Measurements from ENCODE around the gene LAMB3.
A peak's percentile ranks its signal among the peaks of the same experiment; 100 is the strongest.

LAMB3 gene

DNA sequence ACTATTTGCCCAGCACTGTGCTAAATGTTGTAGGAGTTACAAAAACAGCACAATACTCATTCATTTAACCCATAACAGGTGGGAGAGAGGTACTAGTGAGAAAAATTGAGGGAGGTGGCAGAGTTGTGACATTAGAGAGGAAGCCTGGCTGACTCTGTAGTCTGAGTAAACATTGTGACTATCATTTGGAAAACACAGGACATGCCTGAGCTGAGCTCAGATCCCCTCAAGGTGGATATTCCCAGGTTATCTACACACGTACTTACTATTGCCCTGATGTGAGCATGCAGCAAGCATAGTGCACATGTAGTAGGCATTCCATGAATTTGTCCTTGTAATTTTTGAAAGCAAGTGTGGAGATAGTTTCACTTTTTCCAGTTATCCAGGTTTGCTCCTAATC, 57.8 kb downstream of the LAMB3 start:
- DNase-seq, result no peak

DNA sequence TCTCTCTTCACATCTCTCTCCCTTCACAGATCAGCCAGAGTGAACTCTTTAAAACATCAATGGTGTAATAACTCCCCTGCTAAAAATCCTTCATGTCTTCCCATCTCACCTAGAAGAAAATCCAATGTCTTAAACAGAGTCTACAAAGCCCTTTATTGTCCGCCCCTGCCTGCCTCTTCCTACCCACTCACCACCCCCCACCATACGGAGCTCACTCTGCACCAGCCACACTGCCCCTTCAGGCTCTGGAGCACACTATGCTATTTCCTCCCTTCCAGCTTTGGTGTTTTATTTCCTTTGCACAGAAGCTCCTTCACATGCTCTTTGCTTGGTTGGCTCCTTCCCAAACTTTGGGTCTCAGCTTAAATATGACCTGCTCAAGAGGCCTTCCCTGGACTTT, 58.5 kb downstream of the LAMB3 start:
- no peak for DNase-seq

DNA sequence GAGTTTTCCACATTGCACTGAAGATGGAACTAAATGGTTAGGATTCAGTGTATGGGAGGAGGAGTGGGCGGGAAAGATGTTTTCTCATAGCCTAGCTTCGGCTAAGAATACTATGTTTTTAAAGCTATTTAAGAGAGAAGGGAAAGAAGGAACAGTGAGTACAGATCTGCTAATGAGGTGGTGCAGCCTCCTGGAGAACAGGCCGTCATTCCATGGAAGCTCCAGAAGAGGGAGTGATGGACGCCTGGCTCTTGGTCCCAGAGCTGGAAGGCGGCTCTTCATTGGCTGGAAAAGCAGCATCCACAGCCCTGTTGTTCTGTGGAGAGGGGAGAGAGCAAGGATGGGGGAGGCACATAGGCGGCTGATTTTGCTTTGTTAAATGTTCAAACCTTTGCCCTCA, 61.8 kb downstream of the LAMB3 start:
- DNase-seq, result no peak

DNA sequence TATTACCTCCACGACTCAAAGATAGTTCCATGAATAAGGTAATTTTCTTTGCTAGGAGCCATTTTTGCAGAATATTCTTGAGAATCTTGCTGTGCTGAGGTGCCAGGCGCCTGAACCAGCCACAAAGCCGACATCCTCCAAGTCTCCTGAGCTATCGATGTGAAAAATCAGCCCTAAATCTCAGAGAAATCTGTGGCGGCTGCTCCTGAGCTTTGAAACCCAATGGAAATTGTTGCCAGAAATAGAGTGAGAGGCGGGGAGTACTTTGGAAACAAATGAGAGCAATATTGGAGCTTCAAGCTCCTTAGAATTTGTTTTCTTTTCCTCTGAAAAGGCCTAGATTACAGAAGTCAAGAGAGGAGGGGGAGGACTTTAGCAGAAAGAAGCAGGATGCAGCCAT, 62.4 kb downstream of the LAMB3 start:
- DNase-seq, result no peak

DNA sequence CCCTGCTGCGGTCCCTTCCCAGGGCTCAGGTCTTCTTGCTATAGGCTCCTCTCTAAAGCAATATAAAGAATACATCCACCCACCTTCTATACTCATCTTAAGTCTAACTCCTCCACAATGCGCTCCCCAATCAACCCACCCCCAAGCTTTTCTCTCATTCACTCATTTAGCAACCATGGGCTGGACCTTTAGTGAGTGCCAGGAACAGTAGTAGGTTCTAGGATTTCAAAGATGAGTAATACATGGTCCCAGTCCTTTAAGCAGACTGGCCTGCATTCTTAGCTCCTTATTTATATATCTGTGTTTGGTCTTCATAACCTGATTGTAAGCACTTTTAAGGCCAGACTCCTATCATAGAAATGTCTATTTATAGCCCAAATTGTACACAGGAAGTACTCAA, 62.8 kb downstream of the LAMB3 start:
- no peak for DNase-seq

DNA sequence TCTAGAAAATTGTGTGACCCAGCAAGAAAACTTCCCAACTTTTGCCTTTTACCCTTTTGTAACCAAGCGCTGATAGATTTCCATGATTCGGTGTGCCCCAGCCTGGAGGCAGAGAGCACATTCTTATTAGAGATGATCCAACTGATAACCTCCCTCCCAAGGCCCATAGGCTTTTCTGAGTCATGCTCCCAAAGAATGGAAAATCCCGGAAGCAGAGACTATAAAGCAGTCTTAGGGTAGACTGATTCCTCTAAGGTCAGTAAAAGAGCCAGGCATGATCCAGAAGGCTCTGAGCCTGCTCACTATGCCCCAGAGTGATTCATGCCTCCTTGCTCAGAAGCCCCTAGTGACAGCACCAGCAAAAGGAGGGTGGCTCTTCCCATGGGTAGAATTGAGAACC, 64.4 kb downstream of the LAMB3 start:
- no peak for DNase-seq

DNA sequence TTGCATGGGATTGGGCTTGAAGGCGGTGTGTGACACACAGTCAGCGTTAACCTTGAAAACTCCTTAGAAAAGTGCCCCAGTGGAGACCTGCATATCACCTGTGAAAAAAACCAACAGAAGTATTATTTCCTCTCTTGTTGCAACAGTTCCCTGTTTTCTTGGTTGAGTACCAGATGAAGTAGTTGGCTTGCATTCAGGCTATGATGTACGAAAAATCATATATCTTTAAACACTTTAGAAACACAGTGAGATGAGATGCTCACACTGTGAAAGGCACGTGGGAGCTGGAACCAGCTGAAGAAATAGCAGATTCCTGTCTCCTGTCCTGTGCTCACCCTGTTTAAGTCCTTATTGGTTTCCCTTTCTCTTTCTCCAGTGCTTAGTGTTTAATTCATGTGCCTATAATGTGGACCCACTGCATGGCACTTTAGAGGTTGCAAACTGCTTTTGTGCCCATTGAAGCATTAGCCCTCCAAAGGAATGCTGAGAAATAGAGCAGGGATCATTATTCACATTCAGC, 65.9 kb downstream of the LAMB3 start:
- DNase-seq, result no peak

DNA sequence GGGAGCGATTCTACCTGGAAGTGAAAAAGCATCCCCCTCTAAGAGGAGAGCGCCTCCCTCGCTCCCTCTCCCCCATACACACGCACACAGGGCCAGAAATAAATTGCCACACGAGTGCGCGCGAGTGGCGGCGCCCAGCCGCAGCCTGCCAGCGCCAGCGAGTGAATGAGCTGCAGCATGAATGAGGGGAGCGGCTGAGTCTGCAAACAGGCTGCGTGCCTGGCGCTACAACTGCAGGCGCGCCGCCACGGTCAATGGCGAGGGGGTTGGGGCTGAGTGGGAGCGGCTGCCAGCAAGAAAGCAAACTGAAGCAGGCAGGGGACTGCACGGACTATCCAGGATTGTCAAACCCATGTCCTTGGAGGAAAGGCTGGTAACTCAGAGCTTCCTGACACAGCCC, 66.6 kb downstream of the LAMB3 start:
- DNase-seq, result peak in 1 of 5 experiments; percentile 26

DNA sequence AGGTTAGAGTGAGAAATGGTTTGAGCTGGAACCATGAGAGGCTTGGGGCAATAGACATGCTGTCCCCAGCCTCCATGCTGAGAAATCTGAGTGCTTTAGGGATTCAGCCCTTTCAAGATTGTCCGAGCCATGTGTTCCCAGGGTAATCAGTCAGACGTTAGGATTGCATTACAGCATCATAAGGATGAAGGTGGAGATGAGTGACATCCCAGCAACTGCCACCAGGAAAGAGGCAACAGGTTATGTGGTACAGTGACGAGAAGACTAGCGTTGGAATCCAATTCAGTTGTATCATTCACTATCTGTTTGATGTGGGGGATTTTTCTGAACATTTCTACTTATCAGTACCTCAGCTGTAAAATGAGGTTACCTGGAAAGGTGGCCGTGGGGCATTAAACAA, 67.0 kb downstream of the LAMB3 start:
- no peak for DNase-seq

DNA sequence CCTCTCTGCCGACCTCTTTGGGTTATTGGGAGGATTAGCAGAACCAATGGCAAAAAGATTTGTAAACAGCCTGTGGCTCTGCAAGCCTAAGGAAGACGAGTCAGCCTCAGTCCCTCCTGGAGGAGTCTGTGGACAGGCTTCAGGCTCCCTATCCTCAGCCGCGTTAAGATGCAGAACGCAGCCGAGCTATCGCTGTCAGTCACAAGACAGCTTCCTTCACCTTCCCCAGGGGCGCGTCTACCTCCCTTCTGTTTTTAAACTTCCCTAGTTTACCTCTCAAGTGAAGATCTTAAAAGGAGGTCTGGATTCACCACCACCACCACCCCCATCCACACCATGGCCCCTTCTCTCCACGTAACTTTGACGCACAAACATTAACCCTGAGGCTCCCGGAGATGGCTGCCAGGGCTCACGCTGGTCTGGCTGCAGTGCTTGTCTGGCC, 68.0 kb downstream of the LAMB3 start:
- no peak for DNase-seq

DNA sequence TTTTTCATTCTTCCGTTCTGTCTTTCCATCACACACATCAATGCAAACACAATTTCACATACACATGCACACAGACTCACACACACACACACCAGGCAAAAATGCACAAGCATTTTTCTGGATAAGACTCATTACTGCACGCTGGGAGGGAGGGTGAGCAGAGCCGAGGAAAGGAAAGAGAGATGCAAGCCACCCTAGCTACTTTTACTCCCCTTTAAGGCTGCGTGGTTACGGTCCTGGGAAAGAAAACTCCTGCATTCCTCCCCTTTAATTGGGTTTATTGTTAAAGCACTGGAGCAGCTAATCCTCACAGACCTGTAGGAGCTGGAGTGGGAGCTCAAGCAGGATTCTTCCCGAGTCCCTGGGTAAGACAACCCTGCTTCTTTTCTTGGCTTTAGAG, 68.8 kb downstream of the LAMB3 start, which contains the start of gene CAMK1G:
Gene CAMK1G (plus strand): TSS at position 307 of the 400 bp plus-strand sequence. CDS start 11,270 bp downstream, outside the sequence.
- DNase-seq, result no peak

DNA sequence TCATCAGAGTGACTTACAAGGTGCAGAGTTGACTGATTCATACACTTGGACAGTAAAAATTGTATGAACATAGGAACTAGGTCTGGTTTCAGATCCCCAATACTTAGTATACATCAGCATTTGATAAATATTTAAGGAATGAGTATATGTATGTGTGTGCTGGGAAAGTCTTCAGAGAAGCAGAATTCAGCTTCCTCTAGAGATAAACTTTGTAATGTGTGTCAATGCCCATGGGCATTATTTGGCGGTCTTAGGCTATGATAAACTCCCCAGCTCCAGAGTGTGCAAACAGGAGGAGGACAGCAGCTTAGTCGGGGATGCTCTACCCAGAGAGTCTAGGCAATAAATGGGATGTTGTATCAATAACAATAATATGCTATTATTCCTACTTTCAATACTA, 71.6 kb downstream of the LAMB3 start:
- DNase-seq, result no peak

DNA sequence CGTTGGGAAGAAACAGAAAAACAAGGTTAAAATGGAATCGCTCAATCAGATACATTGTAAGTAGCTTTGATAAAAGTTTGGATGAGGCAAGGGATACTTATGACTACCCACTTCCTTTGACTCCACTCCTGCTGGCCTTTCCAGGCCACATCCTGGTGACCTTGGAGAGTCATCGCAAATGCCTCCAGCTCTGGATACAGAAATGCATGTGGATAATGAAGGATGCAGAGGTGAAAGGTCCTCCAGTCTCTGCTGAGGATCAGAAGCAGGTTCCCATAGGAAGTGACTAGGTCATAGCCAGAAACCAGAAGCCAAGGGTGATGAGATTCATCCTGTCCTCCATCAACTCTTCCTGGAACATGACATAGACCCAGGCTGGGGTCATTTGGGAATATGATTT, 74.9 kb downstream of the LAMB3 start:
- DNase-seq, result no peak

DNA sequence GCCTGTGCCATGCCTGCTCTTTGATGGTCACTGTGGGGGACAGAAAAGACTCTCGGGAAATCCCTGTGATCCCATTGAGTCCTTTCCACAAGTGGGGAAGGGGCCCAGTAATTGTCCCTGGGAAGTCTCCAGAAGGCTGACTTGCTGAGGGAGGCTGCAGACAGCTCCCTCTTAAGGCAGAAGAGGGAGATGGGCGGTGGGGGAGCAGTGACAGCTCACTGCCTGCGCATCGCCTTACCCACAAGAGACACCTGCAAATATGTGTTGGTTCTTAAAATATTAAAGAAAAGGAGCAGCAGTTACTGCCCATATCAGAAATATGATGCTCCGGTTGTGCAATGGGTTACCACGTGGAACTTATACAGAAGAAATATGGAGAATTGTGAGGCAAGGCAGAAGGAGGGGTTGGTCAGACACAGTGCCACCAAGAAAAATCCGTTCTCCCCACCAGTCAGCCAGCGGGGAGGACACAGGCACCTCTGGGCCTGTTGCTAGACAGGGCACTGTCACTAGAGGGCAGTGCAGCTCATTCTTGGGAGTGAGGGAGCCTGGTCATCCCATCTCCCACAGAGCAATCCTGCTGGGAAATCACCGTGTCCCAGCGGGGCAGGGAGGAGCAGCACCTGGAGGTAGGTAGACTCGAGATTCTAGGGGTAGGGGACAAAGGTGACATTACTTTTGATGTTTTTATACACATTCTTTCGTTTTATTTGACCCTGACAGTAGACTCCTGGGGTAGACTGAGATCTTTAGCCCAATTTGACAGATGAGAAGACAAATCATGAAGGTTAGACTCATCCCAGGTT, 75.6 kb downstream of the LAMB3 start:
- DNase-seq, result peak; percentile 8 to 62 (median 41)

DNA sequence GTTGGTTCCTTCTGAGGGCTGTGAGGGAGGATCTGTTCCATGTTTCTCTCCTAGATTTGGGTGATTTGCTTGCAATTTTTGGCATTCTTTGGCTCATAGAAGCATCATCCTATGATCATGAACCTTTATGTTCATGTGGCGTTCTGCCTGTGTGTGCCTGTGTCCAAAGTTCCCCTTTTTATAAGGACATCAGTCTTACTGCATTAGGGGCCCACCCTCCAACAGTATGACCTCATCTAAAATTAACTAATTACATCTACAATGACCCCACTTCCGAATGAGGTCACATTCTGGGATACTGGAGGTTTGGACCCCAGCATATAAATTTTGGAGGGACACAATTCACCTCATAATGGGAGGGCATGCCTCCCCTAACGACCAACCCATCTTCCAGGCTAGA, 81.5 kb downstream of the LAMB3 start:
- no peak for DNase-seq

DNA sequence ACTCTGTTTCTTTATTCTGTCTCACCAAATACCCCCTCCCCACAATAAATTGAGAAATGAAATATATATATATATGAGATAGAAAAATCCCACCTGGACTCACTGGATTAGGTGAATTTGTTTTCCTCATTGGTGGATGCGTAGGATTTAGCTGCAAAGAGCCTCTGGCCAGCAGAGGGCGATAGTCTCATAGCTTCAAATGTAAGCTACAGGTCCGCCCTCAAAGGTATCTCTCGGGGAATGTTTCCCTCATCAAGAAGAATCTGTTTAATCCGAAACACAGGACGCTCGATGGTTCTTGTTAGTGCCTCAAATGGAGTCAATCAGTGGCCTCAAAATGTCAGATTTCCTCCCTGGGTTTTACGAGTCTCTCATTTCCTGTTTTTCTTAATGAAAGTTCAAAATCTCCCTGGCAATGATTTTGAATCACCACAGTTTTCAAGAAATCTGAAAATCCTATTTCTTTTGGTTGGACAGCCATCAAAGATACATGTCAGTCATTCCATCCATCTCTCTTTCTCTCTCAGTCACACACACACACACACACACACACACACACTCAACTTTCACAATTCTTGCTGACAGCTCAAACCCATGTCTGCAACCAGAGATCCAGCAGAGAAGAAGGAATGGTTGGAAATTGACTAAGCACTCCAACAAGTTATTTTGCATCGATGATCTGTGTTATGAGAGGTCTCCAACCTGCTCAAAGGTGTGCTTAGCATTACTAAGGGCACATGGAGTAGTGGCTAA, 82.6 kb downstream of the LAMB3 start:
- peak; percentile 24 to 70 (median 58) for DNase-seq

DNA sequence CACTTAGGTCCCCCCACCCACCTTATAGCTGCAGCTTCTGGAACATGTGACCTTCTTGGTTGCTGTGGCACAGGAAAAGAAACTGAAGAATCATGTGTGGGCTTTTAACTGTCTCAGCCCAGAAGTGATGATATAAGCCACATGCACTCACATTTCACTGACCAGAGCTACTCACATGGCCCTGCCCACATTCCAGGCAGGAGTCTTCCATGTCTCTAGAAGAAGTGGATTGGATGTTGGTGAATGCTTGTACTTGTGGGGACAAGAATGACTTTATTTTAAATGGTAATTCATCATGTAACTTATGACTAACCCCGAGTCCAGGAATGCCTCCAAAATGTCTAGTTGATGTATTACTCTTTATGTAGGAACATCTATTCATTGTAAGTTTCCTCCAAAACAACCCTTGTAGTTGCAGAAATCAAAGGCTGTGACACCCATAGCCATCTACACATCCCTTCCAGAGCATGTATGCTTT, 84.5 kb downstream of the LAMB3 start:
- no peak for DNase-seq

DNA sequence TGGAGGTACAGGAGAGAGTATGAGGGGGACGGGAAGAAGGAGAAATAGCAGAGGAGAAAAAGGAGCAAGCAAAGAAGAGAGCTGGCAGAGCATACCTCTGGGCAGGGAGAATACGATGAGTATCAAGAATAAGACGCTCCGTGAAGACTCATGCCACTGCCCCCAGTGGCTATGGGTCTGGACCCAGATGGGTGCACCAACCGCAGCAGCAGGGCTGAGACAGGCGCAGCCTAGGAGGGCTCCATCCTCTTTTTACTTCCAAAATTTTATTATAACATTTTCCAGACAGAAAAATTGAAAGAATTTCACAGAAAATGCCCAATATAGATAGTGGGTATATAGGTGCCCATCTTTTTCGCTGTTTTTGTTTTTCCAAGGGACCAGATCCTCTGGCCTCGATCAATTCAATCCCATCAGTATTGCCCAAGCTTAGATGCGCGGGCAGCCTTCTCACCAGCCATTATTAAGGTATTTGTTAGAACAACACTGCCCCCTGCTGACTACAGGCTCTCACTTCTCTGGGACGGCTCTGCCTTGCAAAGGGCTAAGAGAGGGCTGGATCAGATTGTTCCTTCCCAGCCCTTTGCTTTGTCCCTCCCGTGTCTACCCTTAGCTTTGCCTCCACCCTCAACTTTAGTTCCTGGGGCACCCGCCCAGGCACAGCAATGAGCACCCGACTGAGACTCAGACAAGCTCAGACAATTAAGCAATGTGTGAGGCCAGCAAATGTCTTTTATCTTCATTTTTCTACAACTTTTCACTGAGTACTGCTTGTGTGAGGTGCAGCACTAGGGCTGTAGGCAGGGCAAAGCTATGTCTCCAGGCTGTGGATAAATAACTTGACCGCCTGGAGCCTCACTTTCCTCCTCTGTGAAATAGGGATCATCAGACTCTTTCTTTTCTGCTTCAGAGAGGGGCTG, 86.2 kb downstream of the LAMB3 start:
- peak; percentile 4 to 68 (median 52) for DNase-seq
